PC-3 (cell line): ENCODE data around the gene PLCZ1. TPM values are rescaled to one million over a fixed set of nuclear protein-coding genes. Genes with fewer than 3 reads are reported as not detected.

ENCODE experiments used
- ATAC-seq: fragments of 200-7000 bp; cut with Tn5 transposase; 2 replicates; pipeline ENCODE4 v1.9.1; 2020; ENCODE audit warnings: mild to moderate bottlenecking, moderate library complexity
- BruUV-seq: library from RNA; stranded (reverse); fragments of 400-500 nt; replicated peaks from 2 replicates; lab custom pipeline; 2021; lab: Mats Ljungman, UMichigan
- CTCF ChIA-PET: fragments of 300-600 bp; sonication (Branson Sonifier 250); formaldehyde crosslinking; loops from one replicate; lab custom pipeline; 2022; ENCODE audit warnings: antibody characterized with exemption; lab: Charles Lee
- POLR2A ChIA-PET: fragments of 300-600 bp; sonication (Branson Sonifier 250); formaldehyde crosslinking; loops from one replicate; lab custom pipeline; 2022; ENCODE audit warnings: antibody characterized with exemption; ENCODE audit not compliant: unreplicated experiment; lab: Charles Lee
- DNase-seq: peaks from one replicate; pipeline ENCODE4 v3.0.0-alpha.2; 2015
- H2AFZ ChIP-seq: fragments of 300-600 bp; sonication (generic); 2 replicates; pipeline ENCODE4 v1.6.0; 2016; ENCODE audit warnings: antibody characterized with exemption, low read length
- H3F3A ChIP-seq: fragments of 300-600 bp; sonication (generic); one replicate; pipeline ENCODE4 v1.6.0; 2017; ENCODE audit warnings: antibody characterized with exemption, low read length, control low read depth, mild to moderate bottlenecking; ENCODE audit not compliant: unreplicated experiment
- H3K27ac ChIP-seq: fragments of 300-600 bp; sonication (generic); 2 replicates; pipeline ENCODE4 v1.5.1; 2016; ENCODE audit warnings: mild to moderate bottlenecking, low read length
- H3K27me3 ChIP-seq: fragments of 300-600 bp; sonication (generic); 2 replicates; pipeline ENCODE4 v1.6.1; 2016; ENCODE audit warnings: low read length, mixed read lengths
- H3K36me3 ChIP-seq: fragments of 300-600 bp; sonication (generic); 2 replicates; pipeline ENCODE4 v1.6.1; 2016; ENCODE audit warnings: low read depth, mixed run types, low read length, mixed read lengths
- H3K4me1 ChIP-seq: fragments of 300-600 bp; sonication (generic); 2 replicates; pipeline ENCODE4 v1.5.1; 2016; ENCODE audit warnings: low read length; ENCODE audit not compliant: insufficient read depth
- H3K4me2 ChIP-seq: fragments of 300-600 bp; sonication (generic); 2 replicates; pipeline ENCODE4 v1.6.0; 2016; ENCODE audit warnings: low read length
- H3K4me3 ChIP-seq: fragments of 300-600 bp; sonication (generic); 2 replicates; pipeline ENCODE4 v1.5.1; 2016; ENCODE audit warnings: mild to moderate bottlenecking, low read length, mixed read lengths
- H3K79me2 ChIP-seq: fragments of 300-600 bp; sonication (generic); 2 replicates; pipeline ENCODE4 v1.6.1; 2017; ENCODE audit warnings: low read length, mixed read lengths
- H3K9ac ChIP-seq: fragments of 300-600 bp; sonication (generic); 2 replicates; pipeline ENCODE4 v1.6.0; 2016; ENCODE audit warnings: mild to moderate bottlenecking, low read length
- H3K9me2 ChIP-seq: fragments of 300-600 bp; sonication (generic); replicated peaks from 2 replicates; pipeline ENCODE4 v1.6.1; 2016; ENCODE audit warnings: mixed run types, low read length, mixed read lengths
- H3K9me3 ChIP-seq: fragments of 300-600 bp; sonication (generic); 2 replicates; pipeline ENCODE4 v1.6.1; 2016; ENCODE audit warnings: low read length, mixed read lengths
- H4K20me1 ChIP-seq: fragments of 300-600 bp; sonication (generic); 2 replicates; pipeline ENCODE4 v1.6.1; 2016; ENCODE audit warnings: low read length, mixed read lengths
- CTCF ChIP-seq: fragments of 300-600 bp; sonication (generic); conservative IDR thresholded peaks from 2 replicates; pipeline ENCODE4 v1.5.1; 2017; ENCODE audit warnings: antibody characterized with exemption, low read depth, mild to moderate bottlenecking, low read length
- EZH2 ChIP-seq: fragments of 300-600 bp; sonication (generic); IDR thresholded peaks from one replicate; pipeline ENCODE4 v1.6.1; 2017; ENCODE audit warnings: antibody characterized with exemption, mild to moderate bottlenecking, low read length; ENCODE audit not compliant: unreplicated experiment
- EZH2phosphoT487 ChIP-seq: fragments of 300-600 bp; sonication (generic); IDR thresholded peaks from 2 replicates; pipeline ENCODE4 v1.6.1; 2018; ENCODE audit warnings: mild to moderate bottlenecking, antibody characterized with exemption, low read length, borderline replicate concordance
- intact Hi-C: fragments of 100-400 bp; cut with micrococcal nuclease; formaldehyde crosslinking; loops from 2 replicates; pipeline ENCODE4 v1.9.0; 2023
- total RNA-seq: library from RNA; depleted of rRNA; stranded (reverse); fragments of >200 nt; gene quantifications from 2 replicates; pipeline ENCODE4 v1.2.3, GENCODE V29; 2014

Gene PLCZ1
- total RNA-seq, 1 experiment from 2014 or later: not detected

GRCh38 chr12:18651525-18651924 lies 86.3 kb downstream of the PLCZ1 start:
- Histone ChIP-seq H4K20me1 (no peaks in the 10 kb centered on the region), H3K9me2 (no peaks in the 10 kb centered on the region), H3K79me2 (no peaks in the 10 kb centered on the region), H3K4me2 (no peak overlapping the region), H2AFZ (no peak overlapping the region), H3K9ac (no peak overlapping the region), H3K36me3 (no peaks in the 10 kb centered on the region), H3K9me3 (no peaks in the 10 kb centered on the region), H3K4me3 (no peak overlapping the region), H3K27me3 (no peaks in the 10 kb centered on the region), H3K27ac (no peak overlapping the region), H3F3A (no peaks in the 10 kb centered on the region), H3K4me1 (no peaks in the 10 kb centered on the region)
- ChIA-PET CTCF (no interaction called here), POLR2A (no interaction called here)
- DNase-seq: no peak
- no TSS peak for BruUV-seq
- TF ChIP-seq CTCF (no peak), EZH2 (no peak), EZH2phosphoT487 (no peak)
- intact Hi-C loops: no loop called here
- no peak for ATAC-seq

- Histone ChIP-seq H3K4me3 (no peak overlapping the region), H3K4me2 (no peak overlapping the region), H3K36me3 (no peaks in the 10 kb centered on the region), H2AFZ (no peak overlapping the region), H3K27me3 (no peaks in the 10 kb centered on the region), H3K4me1 (no peaks in the 10 kb centered on the region), H3K79me2 (no peaks in the 10 kb centered on the region), H3K9me2 (no peaks in the 10 kb centered on the region), H4K20me1 (no peaks in the 10 kb centered on the region), H3F3A (no peaks in the 10 kb centered on the region), H3K9ac (no peak overlapping the region), H3K27ac (no peak overlapping the region), H3K9me3 (no peaks in the 10 kb centered on the region)
- BruUV-seq: no TSS peak
- ChIA-PET CTCF (no interaction called here), POLR2A (no interaction called here)
- ATAC-seq: no peak
- DNase-seq: no peak
- TF ChIP-seq CTCF (no peak), EZH2phosphoT487 (no peak), EZH2 (no peak)
- intact Hi-C loops: no loop called here
Observed at GRCh38 chr12:18646286-18646890, 91.4 kb downstream of the PLCZ1 start.

GRCh38 chr12:18644564-18644963 lies 93.2 kb downstream of the PLCZ1 start:
- POLR2A ChIA-PET: no interaction called here
- no peaks in the 10 kb centered on the region for H3K27me3 ChIP-seq
- no TSS peak for BruUV-seq
- H4K20me1 ChIP-seq: no peaks in the 10 kb centered on the region
- no peak overlapping the region for H3K4me2 ChIP-seq
- no peak overlapping the region for H3K4me3 ChIP-seq
- no peaks in the 10 kb centered on the region for H3K4me1 ChIP-seq
- no peaks in the 10 kb centered on the region for H3F3A ChIP-seq
- no peaks in the 10 kb centered on the region for H3K9me3 ChIP-seq
- no peak overlapping the region for H3K27ac ChIP-seq
- intact Hi-C loops: no loop called here
- no peak overlapping the region for H3K9ac ChIP-seq
- H3K79me2 ChIP-seq: no peaks in the 10 kb centered on the region
- no peak for TF ChIP-seq EZH2
- no peak for TF ChIP-seq EZH2phosphoT487
- TF ChIP-seq CTCF: no peak
- no peaks in the 10 kb centered on the region for H3K36me3 ChIP-seq
- CTCF ChIA-PET: no interaction called here
- no peak overlapping the region for H2AFZ ChIP-seq
- no peak for DNase-seq
- ATAC-seq: no peak
- H3K9me2 ChIP-seq: no peaks in the 10 kb centered on the region
